HEK293T (cell line): ENCODE data around the gene USP50.
"Not testable (repeated sequence)": the region's sequence is repeated elsewhere in the genome, so short reads cannot be mapped to it uniquely, and the experiment has no call there.

Experiments used
- CTCF ChIA-PET: fragments of 350-600 bp; formaldehyde crosslinking; extraction: SDS; loops from one replicate; lab custom pipeline; 2021; ENCODE audit warnings: antibody characterized with exemption, inconsistent platforms; lab: Yijun Ruan, JAX
- POLR2A ChIA-PET: fragments of 350-600 bp; formaldehyde crosslinking; extraction: SDS; loops from one replicate; lab custom pipeline; 2020; ENCODE audit warnings: antibody characterized with exemption, inconsistent platforms; lab: Yijun Ruan, JAX
- DNase-seq: peaks from one replicate; pipeline ENCODE4 v3.0.0; 2012; ENCODE audit warnings: mixed read lengths; ENCODE audit errors: extremely low spot score
- ARNT ChIP-seq: fragments of 450-650 bp; IDR thresholded peaks from 2 replicates; pipeline ENCODE4 v1.6.1; 2017; ENCODE audit warnings: mild to moderate bottlenecking
- BHLHE40 ChIP-seq: fragments of 450-650 bp; IDR thresholded peaks from 2 replicates; pipeline ENCODE4 v1.6.1; 2016; ENCODE audit warnings: mild to moderate bottlenecking, moderate library complexity, borderline replicate concordance
- CTBP1 ChIP-seq: fragments of 450-650 bp; IDR thresholded peaks from 2 replicates; pipeline ENCODE4 v1.6.1; 2016; ENCODE audit warnings: borderline replicate concordance
- ELF4 ChIP-seq: fragments of 450-650 bp; IDR thresholded peaks from 2 replicates; pipeline ENCODE4 v1.6.1; 2017; ENCODE audit warnings: antibody characterized with exemption
- FOXA1 ChIP-seq: fragments of 450-650 bp; IDR thresholded peaks from 2 replicates; pipeline ENCODE4 v1.6.1; 2016; ENCODE audit warnings: mild to moderate bottlenecking
- FOXK2 ChIP-seq: fragments of 450-650 bp; IDR thresholded peaks from 2 replicates; pipeline ENCODE4 v1.6.1; 2016; ENCODE audit warnings: mild to moderate bottlenecking
- FOXM1 ChIP-seq: fragments of 450-650 bp; IDR thresholded peaks from 2 replicates; pipeline ENCODE4 v1.6.1; 2017; ENCODE audit warnings: mild to moderate bottlenecking, borderline replicate concordance
- HDGF ChIP-seq: fragments of 450-650 bp; IDR thresholded peaks from 2 replicates; pipeline ENCODE4 v1.6.1; 2017; ENCODE audit warnings: antibody characterized with exemption, borderline replicate concordance
- L3MBTL2 ChIP-seq: fragments of 450-650 bp; conservative IDR thresholded peaks from 2 replicates; pipeline ENCODE4 v1.6.1; 2016; ENCODE audit warnings: mild to moderate bottlenecking
- LEF1 ChIP-seq: fragments of 450-650 bp; IDR thresholded peaks from 2 replicates; pipeline ENCODE4 v1.6.1; 2017; ENCODE audit warnings: mild to moderate bottlenecking, borderline replicate concordance
- NFRKB ChIP-seq: fragments of 450-650 bp; IDR thresholded peaks from 2 replicates; pipeline ENCODE4 v1.6.1; 2016; ENCODE audit warnings: mild to moderate bottlenecking, moderate library complexity
- SP1 ChIP-seq: fragments of 450-650 bp; IDR thresholded peaks from 2 replicates; pipeline ENCODE4 v1.6.1; 2017
- SUZ12 ChIP-seq: fragments of 450-650 bp; IDR thresholded peaks from 2 replicates; pipeline ENCODE4 v1.6.1; 2016; ENCODE audit warnings: mild to moderate bottlenecking
- TARDBP ChIP-seq: fragments of 450-650 bp; IDR thresholded peaks from 2 replicates; pipeline ENCODE4 v1.6.1; 2016
- ZNF384 ChIP-seq: fragments of 450-650 bp; IDR thresholded peaks from 2 replicates; pipeline ENCODE4 v1.6.1; 2016
- TF ChIP-seq, protein P1 (sequence below): fragments of 450-650 bp; IDR thresholded peaks from 2 replicates; pipeline ENCODE4 v1.6.1; 2016

USP50 gene

GRCh38 chr15:50519740-50520425, 26.6 kb downstream of the USP50 start:
- DNase-seq = no peak

DNA sequence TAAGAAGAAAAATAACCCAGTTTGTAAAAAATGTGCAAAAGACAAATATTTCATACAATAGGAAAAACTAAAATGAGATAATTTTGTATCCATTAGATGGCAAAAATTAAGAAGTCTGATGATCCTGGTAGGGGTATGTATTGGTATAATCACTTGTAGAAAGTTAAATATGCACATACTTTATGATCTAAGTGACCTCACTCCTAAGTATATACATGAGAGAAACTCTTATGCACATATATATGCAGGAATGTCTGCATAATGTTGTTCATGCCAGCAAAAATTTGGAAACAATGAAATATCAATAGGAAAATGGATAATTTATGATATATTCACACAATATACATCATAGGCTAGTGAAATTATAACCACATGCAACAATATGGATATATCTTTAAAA, 33.5 kb downstream of the USP50 start:
- POLR2A ChIA-PET = no interaction called here
- no peak for TF ChIP-seq HDGF
- DNase-seq = no peak
- CTCF ChIA-PET = interaction anchor here (0.7 kb wide), 1 partner anchor 9 kb away, joined by 3 read pairs; no protein-coding TSS in a partner anchor

More at GRCh38 chr15:50519740-50520425, 26.6 kb downstream of the USP50 start:
- ChIA-PET POLR2A (no interaction called here), CTCF (no interaction called here)
- TF ChIP-seq SP1 = no peak
- TF ChIP-seq HDGF = no peak
- TF ChIP-seq LEF1 = no peak
- no peak for TF ChIP-seq ZNF384
- TF ChIP-seq, protein P1, sequence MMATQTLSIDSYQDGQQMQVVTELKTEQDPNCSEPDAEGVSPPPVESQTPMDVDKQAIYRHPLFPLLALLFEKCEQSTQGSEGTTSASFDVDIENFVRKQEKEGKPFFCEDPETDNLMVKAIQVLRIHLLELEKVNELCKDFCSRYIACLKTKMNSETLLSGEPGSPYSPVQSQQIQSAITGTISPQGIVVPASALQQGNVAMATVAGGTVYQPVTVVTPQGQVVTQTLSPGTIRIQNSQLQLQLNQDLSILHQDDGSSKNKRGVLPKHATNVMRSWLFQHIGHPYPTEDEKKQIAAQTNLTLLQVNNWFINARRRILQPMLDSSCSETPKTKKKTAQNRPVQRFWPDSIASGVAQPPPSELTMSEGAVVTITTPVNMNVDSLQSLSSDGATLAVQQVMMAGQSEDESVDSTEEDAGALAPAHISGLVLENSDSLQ = no peak
- TF ChIP-seq BHLHE40 = no peak
- no peak for TF ChIP-seq ELF4
- TF ChIP-seq L3MBTL2 = no peak
- TF ChIP-seq NFRKB = no peak
- TF ChIP-seq FOXA1 = no peak
- TF ChIP-seq ARNT = no peak
- TF ChIP-seq FOXK2 = no peak
- no peak for TF ChIP-seq FOXM1
- TF ChIP-seq CTBP1 = no peak
- no peak for TF ChIP-seq TARDBP
- no peak for TF ChIP-seq SUZ12

DNA sequence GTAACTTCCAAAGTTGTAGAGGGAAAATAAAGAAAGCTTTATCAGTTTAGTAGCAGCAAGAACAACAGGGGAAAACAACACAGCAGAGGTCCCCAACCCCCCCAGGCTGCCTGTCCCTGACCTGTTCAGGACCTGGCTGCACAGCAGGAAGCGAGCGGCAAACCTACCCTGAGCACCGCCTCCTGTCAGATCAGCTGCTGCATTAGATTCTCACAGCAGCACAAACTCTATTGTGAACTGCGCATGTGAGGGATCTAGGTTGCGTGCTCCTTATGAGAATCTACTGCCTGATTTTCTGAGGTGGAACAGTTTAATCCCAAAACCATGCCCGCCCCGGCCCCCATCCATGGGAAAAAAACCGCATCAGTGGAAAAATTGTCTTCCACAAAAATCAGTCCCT, 40.3 kb downstream of the USP50 start:
- no peak for TF ChIP-seq L3MBTL2
- TF ChIP-seq BHLHE40 = no peak
- no peak for TF ChIP-seq FOXM1
- TF ChIP-seq TARDBP = no peak
- TF ChIP-seq LEF1 = no peak
- no peak for TF ChIP-seq CTBP1
- TF ChIP-seq ELF4 = no peak
- TF ChIP-seq, protein P1 = no peak
- ChIA-PET POLR2A (no interaction called here), CTCF (no interaction called here)
- peak; percentile 12 for DNase-seq

DNA sequence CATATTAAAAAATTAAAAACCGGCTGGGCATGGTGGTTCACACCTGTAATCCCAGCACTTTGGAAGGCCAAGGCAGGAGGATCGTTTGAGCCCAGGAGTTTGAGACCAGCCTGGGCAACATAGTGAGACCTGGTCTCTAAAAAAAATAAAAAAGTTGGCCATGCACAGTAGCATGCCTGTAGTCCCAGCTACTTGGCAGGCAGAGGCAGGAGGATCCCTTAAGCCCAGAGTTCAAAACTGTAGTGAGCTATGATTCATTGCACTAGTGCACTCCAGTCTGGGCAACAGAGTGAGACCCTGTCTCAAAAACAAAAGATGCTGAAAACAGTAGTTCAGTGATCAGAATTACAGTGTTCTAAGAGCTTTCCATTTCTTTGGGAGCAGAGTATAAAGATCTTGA, 40.8 kb downstream of the USP50 start:
- DNase-seq, POLR2A ChIA-PET: not testable (repeated sequence)
- CTCF ChIA-PET = interaction anchor here (0.8 kb wide), 1 partner anchor 10 kb away, joined by 3 read pairs; no protein-coding TSS in a partner anchor

GRCh38 chr15:50503144-50503543, 43.3 kb downstream of the USP50 start:
- ChIA-PET POLR2A (no interaction called here), CTCF (interaction anchor here (0.6 kb wide), 1 partner anchor 10 kb away, joined by 3 read pairs; no protein-coding TSS in a partner anchor)
- TF ChIP-seq ARNT (no peak), SP1 (no peak), HDGF (no peak), FOXM1 (no peak), BHLHE40 (no peak), FOXK2 (no peak), CTBP1 (no peak), FOXA1 (no peak), NFRKB (no peak), ELF4 (no peak), L3MBTL2 (no peak), ZNF384 (no peak), TARDBP (no peak), SUZ12 (no peak), LEF1 (no peak)
- TF ChIP-seq, protein P1 = no peak
- DNase-seq = no peak

DNA sequence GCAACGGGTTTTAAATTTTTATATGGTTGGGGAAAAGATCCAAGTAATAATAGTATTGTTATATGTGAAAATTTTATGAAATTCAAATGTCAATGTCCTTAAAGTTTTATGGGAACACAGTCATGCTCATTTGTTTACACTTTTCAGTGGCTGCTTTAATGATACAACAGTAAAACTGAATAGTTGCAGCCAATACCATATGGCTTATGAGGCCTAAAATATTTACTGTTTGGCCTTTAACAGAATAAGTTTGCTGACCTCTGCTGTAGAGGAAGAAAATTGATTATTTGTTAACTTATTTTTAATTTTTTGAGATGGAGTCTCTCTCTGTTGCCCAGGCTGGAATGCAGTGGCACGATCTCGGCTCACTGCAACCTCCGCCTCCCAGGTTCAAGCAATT, 44.7 kb downstream of the USP50 start:
- CTCF ChIA-PET = interaction anchor here (0.6 kb wide), 1 partner anchor 50 kb away, joined by 3 read pairs; no protein-coding TSS in a partner anchor
- no peak for DNase-seq
- TF ChIP-seq, protein P1 = no peak
- no peak for TF ChIP-seq FOXK2
- TF ChIP-seq CTBP1 = no peak
- TF ChIP-seq TARDBP = no peak
- no peak for TF ChIP-seq BHLHE40
- no peak for TF ChIP-seq HDGF
- TF ChIP-seq L3MBTL2 = no peak
- TF ChIP-seq FOXA1 = no peak
- no peak for TF ChIP-seq LEF1
- no peak for TF ChIP-seq ELF4
- no peak for TF ChIP-seq FOXM1
- no peak for TF ChIP-seq ARNT
- no peak for TF ChIP-seq ZNF384
- TF ChIP-seq NFRKB = no peak
- TF ChIP-seq SUZ12 = no peak
- no peak for TF ChIP-seq SP1
- POLR2A ChIA-PET = no interaction called here
